ENCODE data around the gene SIPA1L2. TPM values are rescaled to one million over a fixed set of nuclear protein-coding genes. Genes with fewer than 3 reads are reported as not detected.

SIPA1L2 gene
- total RNA-seq, 1 donor from 2014 or later, result 18.1 TPM

- Histone ChIP-seq H3K27ac (no peak overlapping the region), H3K9me3 (no peaks in the 10 kb centered on the region), H3K27me3 (no peaks in the 10 kb centered on the region), H3K4me1 (no peaks in the 10 kb centered on the region), H3K36me3 (no peaks in the 10 kb centered on the region), H3K4me3 (no peak overlapping the region)
- TF ChIP-seq CTCF (IDR thresholded peaks at IDR 0.05), result no peak
- intact Hi-C loops (cut with DNase I), result no loop called here
- DNase-seq (ENCODE audit: low spot score in 2 of 2), result no peak
These were observed 27.3 kb downstream of the SIPA1L2 start for GRCh38 chr1:232602622-232603021.

GRCh38 chr1:232600424-232601258, 29.3 kb downstream of the SIPA1L2 start:
- H3K4me1 ChIP-seq, result no peaks in the 10 kb centered on the region
- H3K27ac ChIP-seq, result no peak overlapping the region
- H3K27me3 ChIP-seq, result no peaks in the 10 kb centered on the region
- H3K9me3 ChIP-seq, result no peaks in the 10 kb centered on the region
- no peak overlapping the region for H3K4me3 ChIP-seq
- no peaks in the 10 kb centered on the region for H3K36me3 ChIP-seq
- no peak for TF ChIP-seq CTCF (IDR thresholded peaks at IDR 0.05)
- intact Hi-C loops (cut with DNase I), result no loop called here
- no peak for DNase-seq (ENCODE audit: low spot score in 2 of 2)

GRCh38 chr1:232599178-232600041, 30.5 kb downstream of the SIPA1L2 start:
- DNase-seq (ENCODE audit: low spot score in 2 of 2), result no peak
- Histone ChIP-seq H3K9me3 (no peaks in the 10 kb centered on the region), H3K4me1 (no peaks in the 10 kb centered on the region), H3K36me3 (no peaks in the 10 kb centered on the region), H3K27ac (no peak overlapping the region), H3K27me3 (no peaks in the 10 kb centered on the region), H3K4me3 (no peak overlapping the region)
- TF ChIP-seq CTCF (IDR thresholded peaks at IDR 0.05), result no peak
- intact Hi-C loops (cut with DNase I), result no loop called here

DNA sequence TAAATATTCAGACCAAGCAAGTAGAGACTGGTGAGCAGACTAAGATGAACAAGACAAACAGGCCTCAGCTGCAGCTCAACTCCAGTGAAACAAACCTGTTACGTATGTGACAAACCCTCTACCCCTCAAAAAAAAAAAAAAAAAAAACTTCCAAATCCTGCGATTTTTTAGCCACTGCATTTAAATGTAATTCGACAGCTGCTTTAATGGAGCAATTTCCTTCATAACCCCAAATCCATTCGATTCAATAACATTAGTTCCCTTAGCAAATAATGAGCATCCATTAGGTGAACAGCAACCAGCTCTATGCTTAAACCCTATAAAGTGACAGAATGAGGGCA, 31.1 kb downstream of the SIPA1L2 start:
- Histone ChIP-seq H3K27me3 (no peaks in the 10 kb centered on the region), H3K4me1 (no peaks in the 10 kb centered on the region), H3K36me3 (no peaks in the 10 kb centered on the region), H3K4me3 (no peak overlapping the region), H3K27ac (no peak overlapping the region), H3K9me3 (no peaks in the 10 kb centered on the region)
- intact Hi-C loops (cut with DNase I), result no loop called here
- no peak for TF ChIP-seq CTCF (IDR thresholded peaks at IDR 0.05)
- DNase-seq (ENCODE audit: low spot score in 2 of 2), result no peak

- no peak for DNase-seq (ENCODE audit: low spot score in 2 of 2)
- H3K4me3 ChIP-seq, result no peak overlapping the region
- no peak for TF ChIP-seq CTCF (IDR thresholded peaks at IDR 0.05)
- no peaks in the 10 kb centered on the region for H3K9me3 ChIP-seq
- no peaks in the 10 kb centered on the region for H3K27me3 ChIP-seq
- intact Hi-C loops (cut with DNase I), result no loop called here
- no peaks in the 10 kb centered on the region for H3K4me1 ChIP-seq
- H3K36me3 ChIP-seq, result no peaks in the 10 kb centered on the region
- no peak overlapping the region for H3K27ac ChIP-seq
These were observed 31.8 kb downstream of the SIPA1L2 start for GRCh38 chr1:232598133-232598532.

Data from ascending aorta (tissue), 2 donors.